ENCODE results near the gene DISP3.
"Not testable (repeated sequence)": the region's sequence is repeated elsewhere in the genome, so short reads cannot be mapped to it uniquely, and the experiment has no call there.

Gene DISP3

DNA sequence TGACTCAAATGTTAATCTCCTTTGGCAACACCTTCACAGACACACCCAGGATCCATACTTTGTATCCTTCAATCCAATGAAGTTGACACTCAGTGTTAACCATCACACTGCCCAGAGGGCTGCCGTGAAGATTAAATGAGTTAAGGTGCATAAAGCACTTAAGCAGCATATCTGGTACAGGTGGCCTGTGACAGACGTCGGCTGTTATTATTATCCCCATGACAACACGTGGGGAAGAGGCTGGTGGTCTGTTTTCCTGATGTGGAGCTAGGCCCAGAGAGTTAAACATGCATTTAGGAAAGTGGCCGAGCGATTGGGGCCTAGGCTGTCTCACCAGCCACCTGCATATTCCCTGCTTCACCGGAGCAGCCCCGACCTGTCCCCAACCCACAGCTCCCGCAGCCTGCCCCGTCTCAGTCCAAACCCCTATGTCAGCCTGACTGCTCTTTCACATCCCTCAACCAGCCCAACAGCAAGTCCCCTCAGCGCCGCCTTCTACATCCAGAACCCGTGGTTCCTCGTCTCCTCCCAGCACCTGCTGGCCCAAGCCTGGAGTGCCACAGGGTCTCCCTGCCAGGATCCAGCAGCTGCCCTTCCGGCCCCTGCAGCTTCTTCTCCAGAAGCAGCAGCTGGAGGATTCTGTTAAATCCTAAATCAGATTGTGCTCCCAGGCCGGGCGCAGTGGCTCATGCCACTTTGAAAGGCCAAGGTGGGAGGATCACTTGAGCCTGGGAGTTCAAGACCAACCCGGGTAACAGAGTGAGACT is 97.3 kb downstream of the DISP3 start:
- DNase-seq (ENCODE audit: low read depth) = no peak

DNA sequence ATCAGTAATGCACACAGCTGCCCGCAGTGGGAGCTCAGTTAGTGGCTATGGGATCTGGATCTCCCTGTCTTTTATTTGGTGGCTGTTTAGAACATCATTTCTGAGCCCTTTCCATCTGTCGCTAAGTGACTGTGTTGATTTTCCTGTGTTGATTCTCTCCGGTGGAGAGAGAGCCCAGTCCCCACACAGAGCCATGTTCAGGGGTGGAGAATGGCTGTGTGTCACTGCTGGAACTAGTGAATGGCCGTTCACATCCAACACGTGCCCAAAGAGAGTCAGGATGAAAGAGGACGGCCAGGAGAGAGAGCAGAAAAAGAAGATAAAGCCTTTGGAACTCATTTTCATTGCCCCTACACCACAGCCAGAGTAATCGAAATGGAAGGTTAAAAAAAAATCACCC is 99.0 kb downstream of the DISP3 start:
- no peak for DNase-seq (ENCODE audit: low read depth)

DNA sequence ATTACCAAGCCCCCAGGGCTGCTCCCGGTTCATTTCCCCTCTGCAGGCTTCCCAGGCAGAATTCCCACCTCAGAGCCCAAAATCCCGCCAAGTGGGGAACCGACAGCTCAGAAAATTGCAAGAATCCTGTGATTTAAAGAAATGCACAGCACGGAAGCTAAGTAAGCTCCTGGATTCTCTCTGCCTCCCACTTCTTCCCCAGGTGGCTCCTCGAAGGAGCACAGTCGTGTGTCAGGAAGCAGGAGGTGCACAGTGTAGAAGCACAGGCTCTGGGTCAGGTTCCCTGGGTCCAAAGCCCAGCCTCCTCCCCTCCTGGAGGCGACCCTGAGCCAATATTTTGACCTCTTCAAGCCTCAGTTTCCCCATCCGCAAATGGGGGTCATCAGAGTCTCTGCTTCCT is 100.6 kb downstream of the DISP3 start:
- DNase-seq (ENCODE audit: low read depth) = no peak

DNA sequence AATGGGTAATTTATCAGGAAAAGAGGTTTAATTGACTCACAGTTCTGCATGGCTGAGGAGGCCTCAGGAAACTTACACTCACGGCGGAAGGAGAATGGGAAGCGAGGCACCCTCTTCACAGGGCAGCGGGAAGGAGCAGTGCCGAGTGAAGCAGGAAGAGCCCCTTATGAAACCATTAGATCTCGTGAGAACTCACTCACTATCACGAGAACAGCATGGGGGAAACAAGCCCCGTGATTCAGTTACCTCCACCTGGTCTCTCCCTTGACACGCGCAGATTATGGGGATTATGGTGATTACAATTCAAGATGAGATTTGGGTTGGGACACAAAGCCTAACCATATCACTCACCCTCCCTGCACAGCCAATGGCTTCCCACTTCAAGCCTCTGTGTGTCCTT is 101.1 kb downstream of the DISP3 start:
- DNase-seq (ENCODE audit: low read depth) = not testable (repeated sequence)

DNA sequence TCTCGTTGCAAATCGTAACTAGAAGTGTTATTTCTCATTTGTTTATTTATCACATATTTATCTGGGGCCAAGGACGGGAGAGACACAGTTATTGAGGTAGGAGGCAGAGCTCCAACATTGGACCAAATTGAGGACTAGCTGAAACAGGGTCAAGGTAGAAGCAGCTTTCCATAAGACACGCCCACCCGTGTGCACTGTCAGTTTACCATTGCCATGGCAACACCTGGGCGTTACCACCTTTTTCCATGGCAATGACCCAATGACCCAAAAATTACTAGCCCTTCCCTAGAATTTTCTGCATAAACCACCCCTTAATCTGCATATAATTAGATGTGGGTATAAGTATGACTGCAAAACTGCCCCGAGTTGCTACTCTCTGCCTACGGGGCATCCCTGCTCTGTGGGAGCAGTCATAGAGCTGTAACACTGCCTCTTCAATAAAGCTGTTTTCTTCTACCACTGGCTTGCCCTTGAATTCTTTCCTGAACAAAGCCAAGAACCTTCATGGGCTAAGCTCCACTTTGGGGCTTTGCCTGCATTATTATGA is 102.6 kb downstream of the DISP3 start:
- DNase-seq (ENCODE audit: low read depth) = no peak

DNA sequence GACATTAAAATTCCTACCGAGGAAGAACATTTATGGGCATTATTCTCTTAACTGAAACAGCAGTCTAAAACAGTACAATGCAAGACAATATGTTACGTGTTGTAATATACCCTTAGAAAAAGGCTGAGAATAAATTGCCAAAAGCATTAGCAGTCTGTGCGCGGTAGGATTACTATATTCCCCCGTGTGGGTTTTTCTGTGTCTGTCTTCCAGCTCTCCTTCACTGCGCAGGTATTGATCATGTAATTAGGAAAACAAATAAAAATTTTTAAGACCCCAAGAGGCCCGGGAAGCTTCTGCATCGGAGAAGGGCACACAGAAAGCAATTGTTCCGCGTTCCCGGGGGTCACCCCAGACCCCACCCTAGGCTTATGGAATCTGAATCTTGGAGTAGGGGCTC is 106.4 kb downstream of the DISP3 start:
- no peak for DNase-seq (ENCODE audit: low read depth)
